Cardiac atrium fibroblast (primary cell): ENCODE results near the gene ZNF672. TPM values are rescaled to one million over a fixed set of nuclear protein-coding genes. Genes with fewer than 3 reads are reported as not detected.

Experiments
- total RNA-seq: library from RNA; depleted of rRNA; stranded (reverse); fragments of >200 nt; gene quantifications from 2 replicates; pipeline ENCODE4 v1.2.3, GENCODE V29; 2015

Gene ZNF672
- 15.2 and 18.5 TPM in 2 replicates for total RNA-seq

DNA sequence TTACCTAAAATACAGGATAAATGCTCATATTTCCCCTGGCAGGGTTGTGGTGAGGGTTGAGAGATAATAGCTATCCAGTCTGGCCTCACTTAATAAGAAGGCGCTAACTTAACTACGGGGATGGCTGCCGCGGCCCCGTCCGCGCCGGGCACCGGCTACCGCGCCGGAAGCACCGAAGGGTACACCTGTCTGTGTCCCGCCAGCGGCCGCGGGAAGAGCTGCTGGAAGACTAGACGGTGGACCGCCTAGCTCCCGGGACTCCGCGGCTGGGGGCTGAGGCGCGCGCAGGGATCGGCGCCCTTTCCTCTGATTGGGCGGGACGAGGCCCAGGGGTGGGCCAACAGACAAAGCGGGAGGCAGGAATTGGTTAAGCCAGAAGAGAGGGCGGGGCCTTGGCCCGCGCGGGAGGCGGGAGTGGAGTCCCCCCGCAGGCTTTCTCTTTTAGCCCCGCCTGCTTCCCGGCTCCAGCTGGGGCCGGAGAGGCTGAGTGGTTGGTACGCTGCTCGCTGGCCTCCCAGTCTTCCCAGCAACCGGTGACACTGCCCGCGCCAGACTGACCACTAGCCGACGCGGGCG lies at the start of gene ZNF672:
Gene ZNF672, plus strand, starts transcription at position 444 of the 576 bp plus-strand sequence. CDS start 9,051 bp downstream, outside the sequence.

DNA sequence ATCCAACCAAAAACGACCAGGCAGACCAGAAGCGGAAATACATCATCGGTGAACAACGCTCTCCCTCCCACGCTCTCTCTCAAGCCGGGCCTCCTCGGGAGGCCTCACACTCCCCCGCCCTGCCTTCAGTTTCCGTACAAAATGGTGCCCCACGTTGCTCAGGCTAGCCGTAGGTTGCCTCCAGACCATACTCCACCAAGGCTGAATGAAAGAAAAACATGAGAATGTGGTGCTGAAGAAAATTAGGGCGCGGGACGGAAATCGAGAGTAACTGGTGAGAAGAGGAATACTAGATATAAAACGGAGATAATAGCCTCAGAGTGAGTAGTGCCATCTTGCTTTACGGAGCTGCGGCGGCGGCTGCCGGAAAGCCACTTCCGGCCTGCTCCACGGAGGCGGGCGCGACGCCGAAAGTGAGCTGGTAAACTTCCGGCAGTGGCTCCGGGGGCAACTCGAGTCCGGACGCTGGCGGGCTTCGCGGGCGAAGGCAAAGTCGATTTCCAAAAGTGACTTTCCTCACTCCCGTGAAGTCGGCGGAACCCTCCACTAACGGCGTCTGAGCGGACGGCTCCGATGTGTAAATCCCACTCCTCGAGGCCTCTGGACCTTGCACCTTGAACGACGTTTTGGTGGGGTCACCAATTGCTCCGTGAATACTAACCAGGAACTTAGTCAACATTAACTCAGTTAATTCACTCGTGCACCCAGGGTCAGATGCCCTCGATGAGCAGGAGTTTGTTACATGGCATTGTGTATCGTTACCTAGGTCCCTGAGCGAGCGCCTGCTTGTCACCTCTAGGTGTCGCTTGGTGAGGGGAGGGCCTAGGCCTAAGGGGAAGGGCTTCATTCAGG lies 11.9 kb upstream of the ZNF672 start, which contains the start of gene SH3BP5L:
Gene SH3BP5L, minus strand, starts transcription at position 7 of the 852 bp plus-strand sequence. CDS start 980 bp downstream, outside the sequence.

DNA sequence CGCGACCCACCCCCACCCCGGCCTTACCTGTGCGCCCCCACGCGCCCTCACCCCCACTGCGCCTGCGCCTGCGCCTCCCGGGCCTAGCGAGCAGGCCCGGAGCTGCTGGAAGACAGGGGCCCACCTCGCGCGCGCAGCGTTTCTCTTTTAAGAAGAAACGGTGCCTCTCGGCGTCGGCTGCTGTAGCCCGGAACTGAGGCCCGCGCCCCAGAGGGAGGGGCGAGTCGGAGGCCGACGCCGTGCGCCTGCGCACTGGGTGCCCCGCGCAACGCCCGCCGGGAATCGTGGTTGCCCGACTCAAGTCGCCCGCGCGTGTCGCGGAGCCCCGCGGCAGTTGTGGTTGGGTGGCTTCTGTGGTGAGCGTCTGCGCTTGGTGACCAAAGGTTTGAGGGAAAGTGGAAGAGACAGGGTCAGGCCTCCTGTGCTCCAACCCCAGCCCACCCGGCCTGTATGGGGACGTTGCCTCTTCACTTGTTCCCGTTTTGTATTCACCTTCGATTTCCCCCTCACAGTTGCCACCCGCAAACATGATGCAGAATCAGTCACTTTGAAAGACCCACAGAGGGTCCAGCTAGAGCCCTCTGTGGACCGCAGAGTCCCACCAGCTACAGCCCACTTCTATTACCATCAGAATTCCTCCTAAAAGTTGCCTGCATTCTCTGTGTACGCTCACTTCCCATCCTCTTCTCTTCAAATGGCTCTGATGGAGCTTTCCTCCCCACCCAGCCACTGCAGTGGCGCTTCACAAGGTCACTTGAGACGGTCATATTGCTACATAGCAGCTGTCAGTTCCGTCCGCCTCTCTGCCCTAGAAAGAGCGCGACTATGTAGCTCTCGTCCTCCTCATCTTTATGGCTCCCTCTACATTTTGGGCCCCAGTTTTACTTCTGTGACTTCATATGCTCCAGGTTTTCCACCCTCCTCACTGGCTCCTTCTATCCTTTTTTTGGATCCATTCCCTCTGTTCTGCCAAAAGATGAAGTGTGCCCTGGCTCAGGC lies 21.2 kb downstream of the ZNF672 start, which contains the start of gene ZNF692:
Gene ZNF692, minus strand, starts transcription at position 195 of the 999 bp plus-strand sequence. CDS start 776 bp downstream, outside the sequence.

Other genes starting within 250 kb of the ZNF672 start
- not detected in 2 replicates for gene OR2T10, start 240.5 kb upstream of the ZNF672 start, total RNA-seq
- not detected in 2 replicates for gene OR2T11, start 203.1 kb upstream of the ZNF672 start, total RNA-seq
- gene OR2T35, start 192.9 kb upstream of the ZNF672 start, total RNA-seq, result not detected in 2 replicates
- gene OR2T27, start 182.7 kb upstream of the ZNF672 start, total RNA-seq, result not detected in 2 replicates
- gene OR14I1, start 135.5 kb upstream of the ZNF672 start, total RNA-seq, result not detected in 2 replicates
- gene LYPD8, start 82.5 kb upstream of the ZNF672 start, total RNA-seq, result not detected in 2 replicates
- gene SH3BP5L, start 12.3 kb upstream of the ZNF672 start, total RNA-seq, result 21.3 and 27.7 TPM in 2 replicates
- gene ZNF692, start 20.9 kb downstream of the ZNF672 start, total RNA-seq, result 16.8 and 19.9 TPM in 2 replicates
- 4.2 TPM in 2 replicates for gene PGBD2, start 68.0 kb downstream of the ZNF672 start, total RNA-seq